ENCODE measurements around the gene PDE4D.
"Not testable (repeated sequence)": the region's sequence is repeated elsewhere in the genome, so short reads cannot be mapped to it uniquely, and the experiment has no call there.

DNA sequence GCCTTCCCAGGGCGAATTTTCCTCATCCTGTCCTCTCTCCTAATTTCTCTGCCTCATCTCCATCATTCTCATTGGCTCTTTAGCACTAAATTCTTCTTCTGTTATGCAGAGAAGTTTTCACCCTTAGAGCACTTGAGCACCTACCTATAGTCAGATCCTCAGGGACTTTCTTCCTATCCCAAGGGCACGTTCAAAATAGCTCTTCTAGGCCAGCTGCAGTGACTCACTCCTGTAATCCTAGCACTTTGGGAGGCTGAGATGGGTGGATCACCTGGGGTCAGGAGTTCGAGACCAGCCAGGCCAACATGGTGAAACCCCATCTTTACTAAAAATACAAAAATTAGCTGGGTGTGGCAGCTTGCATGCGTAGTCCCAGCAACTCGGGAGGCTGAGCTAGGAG, 320.0 kb downstream of the PDE4D start:
- not testable (repeated sequence) for TF ChIP-seq CTCF, POLR2A (IDR thresholded peaks at IDR 0.05)
